HepG2 (cell line): Measurements from ENCODE around the gene EMC9. TPM values are rescaled to one million over a fixed set of nuclear protein-coding genes. Genes with fewer than 3 reads are reported as not detected.

Source experiments
- ASH2L ChIP-seq: fragments of 300-600, 200-600 bp; sonication (generic); IDR thresholded peaks from 2 replicates; pipeline ENCODE4 v1.7.0; 2017; ENCODE audit warnings: low read depth, mild to moderate bottlenecking, moderate library complexity, mixed read lengths, low read length; ENCODE audit not compliant: insufficient read length
- EED ChIP-seq: sonication (generic); formaldehyde crosslinking; IDR thresholded peaks from 2 replicates; pipeline ENCODE4 v1.5.0; 2020; ENCODE audit warnings: mild to moderate bottlenecking, missing genetic modification reagents
- EZH2 ChIP-seq: conservative IDR thresholded peaks from 2 replicates; pipeline ENCODE4 v1.6.1; 2012; ENCODE audit warnings: mild to moderate bottlenecking, low read depth, low read length, moderate library complexity
- HOXA5 ChIP-seq: sonication (generic); formaldehyde crosslinking; IDR thresholded peaks from 2 replicates; pipeline ENCODE4 v1.4.0; 2020; ENCODE audit warnings: missing genetic modification reagents
- HOXA7 ChIP-seq: sonication (generic); formaldehyde crosslinking; IDR thresholded peaks from 2 replicates; pipeline ENCODE4 v1.8.1; 2022; ENCODE audit warnings: mild to moderate bottlenecking, missing genetic modification reagents, moderate library complexity
- MAFK ChIP-seq, 2 experiments: IDR thresholded peaks in 1 of 2; conservative IDR thresholded peaks in 1 of 2; 2 replicates each; pipeline ENCODE4 v1.6.1; 2011; ENCODE audit warnings: improper control_type of control experiment in 2 of 2, low read length in 2 of 2
- MEIS1 ChIP-seq: sonication (generic); formaldehyde crosslinking; IDR thresholded peaks from 2 replicates; pipeline ENCODE4 v1.9.0; 2021; ENCODE audit warnings: mild to moderate bottlenecking, missing genetic modification reagents, moderate library complexity, borderline replicate concordance
- NAIF1 ChIP-seq: sonication (generic); formaldehyde crosslinking; IDR thresholded peaks from 2 replicates; pipeline ENCODE4 v1.5.0; 2020; ENCODE audit warnings: mild to moderate bottlenecking, missing genetic modification reagents, borderline replicate concordance
- POLR2AphosphoS5 ChIP-seq: IDR thresholded peaks from 2 replicates; pipeline ENCODE4 v1.6.1; 2012; ENCODE audit warnings: low read depth, low read length
- RAD21 ChIP-seq: fragments of 450-650 bp; formaldehyde crosslinking; IDR thresholded peaks from 2 replicates; pipeline ENCODE4 v1.5.0; 2020; ENCODE audit warnings: mild to moderate bottlenecking
- TBL1XR1 ChIP-seq: fragments of 150-350 bp; IDR thresholded peaks from 2 replicates; pipeline ENCODE4 v1.6.1; 2014; ENCODE audit warnings: borderline replicate concordance, low read length; ENCODE audit not compliant: partially characterized antibody
- TGIF2 ChIP-seq: IDR thresholded peaks from 2 replicates; pipeline ENCODE4 v1.6.1; 2016; ENCODE audit warnings: control low read depth, missing compliant biosample characterization
- ZMYM4 ChIP-seq: sonication (generic); formaldehyde crosslinking; IDR thresholded peaks from 2 replicates; pipeline ENCODE4 v1.8.1; 2023; ENCODE audit warnings: mild to moderate bottlenecking, missing genetic modification reagents
- ZNF180 ChIP-seq: sonication (generic); formaldehyde crosslinking; IDR thresholded peaks from 2 replicates; pipeline ENCODE4 v1.4.0; 2020; ENCODE audit warnings: low read depth, missing genetic modification reagents, borderline replicate concordance
- ZNF274 ChIP-seq: sonication (generic); formaldehyde crosslinking; IDR thresholded peaks from 2 replicates; pipeline ENCODE4 v1.5.1; 2020; ENCODE audit warnings: mild to moderate bottlenecking, missing genetic modification reagents
- ZNF44 ChIP-seq: sonication (generic); formaldehyde crosslinking; IDR thresholded peaks from 2 replicates; pipeline ENCODE4 v1.5.1; 2020; ENCODE audit warnings: mild to moderate bottlenecking, missing genetic modification reagents
- ZNF569 ChIP-seq: sonication (generic); formaldehyde crosslinking; IDR thresholded peaks from 2 replicates; pipeline ENCODE4 v1.5.0; 2020; ENCODE audit warnings: mild to moderate bottlenecking, missing genetic modification reagents, moderate library complexity, borderline replicate concordance
- ZNF589 ChIP-seq: sonication (generic); formaldehyde crosslinking; conservative IDR thresholded peaks from 2 replicates; pipeline ENCODE4 v1.8.0; 2022; ENCODE audit warnings: mild to moderate bottlenecking, moderate library complexity, missing genetic modification reagents
- polyA plus RNA-seq, 8 experiments: library from polyadenylated mRNA; depleted of rRNA in 3 of 8; stranded (reverse) in 7 of 8; unstranded in 1 of 8; fragments of >200 nt; fragmentation: Illumina TruSeq in 4 of 8; extraction: Trizol in 4 of 8; gene quantifications; 2 replicates each; pipeline versions ENCODE4 v1.2.1 to v1.2.3, GENCODE V29; 2011 to 2016; ENCODE audit warnings: low read depth in 4 of 8, missing spikeins in 1 of 8, mixed read lengths in 1 of 8; ENCODE audit not compliant: insufficient read depth in 1 of 8
- total RNA-seq, 5 experiments: library from RNA; depleted of rRNA; stranded (reverse); fragments of >200 nt; fragmentation: Illumina TruSeq; extraction: Trizol; gene quantifications; 2 replicates each; pipeline ENCODE4 v1.2.3, GENCODE V29; 2016; ENCODE audit warnings: low read depth in 1 of 5
- TF ChIP-seq, protein P1 (sequence below): sonication (generic); formaldehyde crosslinking; IDR thresholded peaks from 2 replicates; pipeline ENCODE4 v1.4.0; 2020; ENCODE audit warnings: missing genetic modification reagents
- TF ChIP-seq, protein P2 (sequence below): sonication (generic); formaldehyde crosslinking; conservative IDR thresholded peaks from 2 replicates; pipeline ENCODE4 v1.4.0; 2020; ENCODE audit warnings: missing genetic modification reagents
- TF ChIP-seq, protein P3 (sequence below): sonication (generic); formaldehyde crosslinking; IDR thresholded peaks from 2 replicates; pipeline ENCODE4 v1.4.0; 2020; ENCODE audit warnings: mild to moderate bottlenecking, low read depth, missing genetic modification reagents
- TF ChIP-seq, protein P4 (sequence below): sonication (generic); formaldehyde crosslinking; IDR thresholded peaks from 2 replicates; pipeline ENCODE4 v1.4.0; 2020; ENCODE audit warnings: missing genetic modification reagents

EMC9 gene
- total and polyA plus RNA-seq, 2 of the 13 experiments (the other 11 are each of a cell fraction or from before 2014, with no cell fraction given): 60.5 to 78.7 TPM

DNA sequence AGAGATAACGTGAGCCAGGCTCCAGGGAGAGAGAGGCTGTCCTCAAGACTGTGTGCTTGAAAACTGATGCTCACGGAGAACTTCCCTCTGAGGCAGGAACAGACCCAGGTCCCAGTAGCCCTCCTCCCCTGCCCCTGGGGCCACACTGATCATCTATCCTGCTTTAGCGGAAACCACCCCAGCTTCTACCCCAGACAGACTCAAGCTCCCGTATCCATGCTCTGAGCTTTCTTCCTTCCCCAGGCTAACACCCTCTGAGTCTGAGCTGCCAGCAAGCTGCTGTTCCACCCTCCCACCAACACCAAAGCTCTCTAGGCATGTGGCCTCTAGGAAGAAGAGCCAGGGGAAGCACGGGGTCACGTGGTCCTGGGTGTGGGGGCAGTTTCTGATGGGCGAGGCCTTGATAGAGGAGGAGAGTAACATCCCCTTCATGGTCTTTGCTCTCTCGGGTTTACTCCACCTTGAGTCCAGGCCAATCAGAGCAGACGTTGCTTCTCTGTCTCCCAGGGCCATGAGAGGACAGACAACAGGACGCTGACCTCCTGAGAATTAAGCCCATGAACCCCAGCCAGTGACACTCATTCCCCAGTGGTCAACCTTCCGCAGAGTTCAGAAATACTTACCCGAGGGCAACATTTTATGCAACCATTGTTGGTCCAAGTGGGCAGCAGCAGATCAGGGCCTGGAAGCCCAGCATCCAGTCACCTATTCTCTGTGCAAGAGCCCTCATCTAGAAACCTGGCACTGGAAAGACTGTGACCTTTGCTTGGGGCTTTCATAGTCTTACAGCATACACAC, 45.9 kb downstream of the EMC9 start (continued):
- TF ChIP-seq, protein P1, sequence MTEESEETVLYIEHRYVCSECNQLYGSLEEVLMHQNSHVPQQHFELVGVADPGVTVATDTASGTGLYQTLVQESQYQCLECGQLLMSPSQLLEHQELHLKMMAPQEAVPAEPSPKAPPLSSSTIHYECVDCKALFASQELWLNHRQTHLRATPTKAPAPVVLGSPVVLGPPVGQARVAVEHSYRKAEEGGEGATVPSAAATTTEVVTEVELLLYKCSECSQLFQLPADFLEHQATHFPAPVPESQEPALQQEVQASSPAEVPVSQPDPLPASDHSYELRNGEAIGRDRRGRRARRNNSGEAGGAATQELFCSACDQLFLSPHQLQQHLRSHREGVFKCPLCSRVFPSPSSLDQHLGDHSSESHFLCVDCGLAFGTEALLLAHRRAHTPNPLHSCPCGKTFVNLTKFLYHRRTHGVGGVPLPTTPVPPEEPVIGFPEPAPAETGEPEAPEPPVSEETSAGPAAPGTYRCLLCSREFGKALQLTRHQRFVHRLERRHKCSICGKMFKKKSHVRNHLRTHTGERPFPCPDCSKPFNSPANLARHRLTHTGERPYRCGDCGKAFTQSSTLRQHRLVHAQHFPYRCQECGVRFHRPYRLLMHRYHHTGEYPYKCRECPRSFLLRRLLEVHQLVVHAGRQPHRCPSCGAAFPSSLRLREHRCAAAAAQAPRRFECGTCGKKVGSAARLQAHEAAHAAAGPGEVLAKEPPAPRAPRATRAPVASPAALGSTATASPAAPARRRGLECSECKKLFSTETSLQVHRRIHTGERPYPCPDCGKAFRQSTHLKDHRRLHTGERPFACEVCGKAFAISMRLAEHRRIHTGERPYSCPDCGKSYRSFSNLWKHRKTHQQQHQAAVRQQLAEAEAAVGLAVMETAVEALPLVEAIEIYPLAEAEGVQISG: peak; percentile 94
- TF ChIP-seq, protein P2, sequence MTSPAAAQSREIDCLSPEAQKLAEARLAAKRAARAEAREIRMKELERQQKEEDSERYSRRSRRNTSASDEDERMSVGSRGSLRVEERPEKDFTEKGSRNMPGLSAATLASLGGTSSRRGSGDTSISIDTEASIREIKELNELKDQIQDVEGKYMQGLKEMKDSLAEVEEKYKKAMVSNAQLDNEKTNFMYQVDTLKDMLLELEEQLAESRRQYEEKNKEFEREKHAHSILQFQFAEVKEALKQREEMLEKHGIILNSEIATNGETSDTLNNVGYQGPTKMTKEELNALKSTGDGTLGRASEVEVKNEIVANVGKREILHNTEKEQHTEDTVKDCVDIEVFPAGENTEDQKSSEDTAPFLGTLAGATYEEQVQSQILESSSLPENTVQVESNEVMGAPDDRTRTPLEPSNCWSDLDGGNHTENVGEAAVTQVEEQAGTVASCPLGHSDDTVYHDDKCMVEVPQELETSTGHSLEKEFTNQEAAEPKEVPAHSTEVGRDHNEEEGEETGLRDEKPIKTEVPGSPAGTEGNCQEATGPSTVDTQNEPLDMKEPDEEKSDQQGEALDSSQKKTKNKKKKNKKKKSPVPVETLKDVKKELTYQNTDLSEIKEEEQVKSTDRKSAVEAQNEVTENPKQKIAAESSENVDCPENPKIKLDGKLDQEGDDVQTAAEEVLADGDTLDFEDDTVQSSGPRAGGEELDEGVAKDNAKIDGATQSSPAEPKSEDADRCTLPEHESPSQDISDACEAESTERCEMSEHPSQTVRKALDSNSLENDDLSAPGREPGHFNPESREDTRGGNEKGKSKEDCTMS (CRISPR knock-in tag): peak; percentile 80; the same call in 1 of the 2 replicates
- TF ChIP-seq HOXA7 (CRISPR knock-in tag) (no peak), ASH2L (peak; percentile 74), TGIF2 (CRISPR knock-in tag) (peak; percentile 98), MEIS1 (CRISPR knock-in tag) (peak; percentile 77), POLR2AphosphoS5 (peak; percentile 100), EZH2 (no peak), ZNF44 (peak; percentile 76), TBL1XR1 (peak; percentile 85), ZNF180 (CRISPR knock-in tag) (no peak), EED (CRISPR knock-in tag) (no peak; the same call in 1 of the 2 replicates), ZNF569 (CRISPR knock-in tag) (peak; percentile 88; the same call in 1 of the 2 replicates), ZNF589 (no peak), NAIF1 (CRISPR knock-in tag) (no peak), ZNF274 (CRISPR knock-in tag) (peak; percentile 99), ZMYM4 (CRISPR knock-in tag) (no peak), MAFK (conservative IDR thresholded peaks at IDR 0.05 in 1 of 2, IDR thresholded peaks at IDR 0.05 in 1 of 2; ENCODE audit: low read length in 2 of 2) (no peak), HOXA5 (CRISPR knock-in tag) (peak; percentile 95; the same call in 1 of the 2 replicates), RAD21 (CRISPR knock-in tag) (peak; percentile 39)
- TF ChIP-seq, protein P3, sequence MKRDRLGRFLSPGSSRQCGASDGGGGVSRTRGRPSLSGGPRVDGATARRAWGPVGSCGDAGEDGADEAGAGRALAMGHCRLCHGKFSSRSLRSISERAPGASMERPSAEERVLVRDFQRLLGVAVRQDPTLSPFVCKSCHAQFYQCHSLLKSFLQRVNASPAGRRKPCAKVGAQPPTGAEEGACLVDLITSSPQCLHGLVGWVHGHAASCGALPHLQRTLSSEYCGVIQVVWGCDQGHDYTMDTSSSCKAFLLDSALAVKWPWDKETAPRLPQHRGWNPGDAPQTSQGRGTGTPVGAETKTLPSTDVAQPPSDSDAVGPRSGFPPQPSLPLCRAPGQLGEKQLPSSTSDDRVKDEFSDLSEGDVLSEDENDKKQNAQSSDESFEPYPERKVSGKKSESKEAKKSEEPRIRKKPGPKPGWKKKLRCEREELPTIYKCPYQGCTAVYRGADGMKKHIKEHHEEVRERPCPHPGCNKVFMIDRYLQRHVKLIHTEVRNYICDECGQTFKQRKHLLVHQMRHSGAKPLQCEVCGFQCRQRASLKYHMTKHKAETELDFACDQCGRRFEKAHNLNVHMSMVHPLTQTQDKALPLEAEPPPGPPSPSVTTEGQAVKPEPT (CRISPR knock-in tag): peak; percentile 98
- TF ChIP-seq, protein P4, sequence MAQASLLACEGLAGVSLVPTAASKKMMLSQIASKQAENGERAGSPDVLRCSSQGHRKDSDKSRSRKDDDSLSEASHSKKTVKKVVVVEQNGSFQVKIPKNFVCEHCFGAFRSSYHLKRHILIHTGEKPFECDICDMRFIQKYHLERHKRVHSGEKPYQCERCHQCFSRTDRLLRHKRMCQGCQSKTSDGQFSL (CRISPR knock-in tag): peak; percentile 50; the same call in 1 of the 2 replicates
